ENCODE measurements around the gene FMO1. TPM values are rescaled to one million over a fixed set of nuclear protein-coding genes. Genes with fewer than 3 reads are reported as not detected.
A peak's percentile ranks its signal among the peaks of the same experiment; 100 is the strongest.

Gene FMO1

DNA sequence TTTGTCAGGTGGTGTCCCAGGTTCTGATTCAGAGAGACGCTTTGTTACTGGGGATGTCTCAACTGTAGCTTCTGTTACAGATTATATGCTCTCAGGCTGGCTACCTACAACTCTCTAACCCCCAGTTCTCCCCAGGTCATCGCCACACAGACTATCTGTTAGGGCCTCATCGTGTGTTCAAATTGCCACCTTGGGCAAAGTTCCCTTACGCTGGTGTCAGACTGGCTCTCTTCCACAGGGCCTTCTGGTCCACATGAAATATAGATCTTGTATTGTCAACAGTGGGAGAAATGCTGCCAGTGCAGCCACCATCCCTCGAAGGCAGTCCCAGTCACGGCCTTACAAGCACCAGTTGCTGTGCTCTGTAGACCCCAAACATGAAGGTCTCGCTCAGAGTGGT lies 81.0 kb downstream of the FMO1 start:
- H3K79me1 ChIP-seq (replicated peaks; ENCODE audit: low read length, poor library complexity, severe bottlenecking): no peaks in the 10 kb centered on the region
- WGBS: 86% methylated on average over 7 of the region's 7 CpGs
- H3K9ac ChIP-seq (ENCODE audit: low read length): no peak overlapping the region
- no peak overlapping the region for H3K27ac ChIP-seq (ENCODE audit: low read length, poor library complexity, severe bottlenecking)
- no peak overlapping the region for H3K4me2 ChIP-seq (ENCODE audit: low read length, poor library complexity, severe bottlenecking)
- H2BK5ac ChIP-seq (ENCODE audit: low read depth, low read length, poor library complexity, severe bottlenecking): no peak overlapping the region
- no peak overlapping the region for H3K18ac ChIP-seq (ENCODE audit: low read depth in 1 of 2, low read length in 2 of 2)
- H2BK12ac ChIP-seq (ENCODE audit: low read length in 2 of 2): no peak overlapping the region
- no peak overlapping the region for H2BK15ac ChIP-seq (ENCODE audit: low read depth, poor library complexity, severe bottlenecking)
- no peak overlapping the region for H3K4ac ChIP-seq (ENCODE audit: low read depth in 1 of 2, low read length in 2 of 2)
- H3K4me3 ChIP-seq (ENCODE audit: insufficient read depth in 1 of 2, low read depth in 1 of 2, low read length in 2 of 2): no peak overlapping the region
- no peaks in the 10 kb centered on the region for H3K9me3 ChIP-seq (ENCODE audit: control insufficient read depth, low read length)
- no peak overlapping the region for H4K8ac ChIP-seq (ENCODE audit: low read length)
- H4K91ac ChIP-seq (ENCODE audit: low read length): no peak overlapping the region
- no peak for DNase-seq
- H2BK120ac ChIP-seq (ENCODE audit: low read depth, low read length): no peak overlapping the region
- no peak overlapping the region for H2AFZ ChIP-seq (ENCODE audit: low read depth, low read length)
- H3K23ac ChIP-seq (ENCODE audit: low read length in 2 of 2): no peak overlapping the region
- no peak overlapping the region for H3K14ac ChIP-seq (ENCODE audit: low read length in 2 of 2)
- no peaks in the 10 kb centered on the region for H3K36me3 ChIP-seq (ENCODE audit: control insufficient read depth in 1 of 2, insufficient read depth in 2 of 2, low read depth in 1 of 2, low read length in 2 of 2)
- H3K27me3 ChIP-seq (ENCODE audit: control insufficient read depth in 1 of 2, insufficient read depth in 1 of 2, low read length in 2 of 2): no peaks in the 10 kb centered on the region
- no peak overlapping the region for H2AK5ac ChIP-seq (ENCODE audit: low read length, severe bottlenecking)
- no peaks in the 10 kb centered on the region for H3K4me1 ChIP-seq (ENCODE audit: control insufficient read depth, insufficient read depth, low read depth, low read length)

DNA sequence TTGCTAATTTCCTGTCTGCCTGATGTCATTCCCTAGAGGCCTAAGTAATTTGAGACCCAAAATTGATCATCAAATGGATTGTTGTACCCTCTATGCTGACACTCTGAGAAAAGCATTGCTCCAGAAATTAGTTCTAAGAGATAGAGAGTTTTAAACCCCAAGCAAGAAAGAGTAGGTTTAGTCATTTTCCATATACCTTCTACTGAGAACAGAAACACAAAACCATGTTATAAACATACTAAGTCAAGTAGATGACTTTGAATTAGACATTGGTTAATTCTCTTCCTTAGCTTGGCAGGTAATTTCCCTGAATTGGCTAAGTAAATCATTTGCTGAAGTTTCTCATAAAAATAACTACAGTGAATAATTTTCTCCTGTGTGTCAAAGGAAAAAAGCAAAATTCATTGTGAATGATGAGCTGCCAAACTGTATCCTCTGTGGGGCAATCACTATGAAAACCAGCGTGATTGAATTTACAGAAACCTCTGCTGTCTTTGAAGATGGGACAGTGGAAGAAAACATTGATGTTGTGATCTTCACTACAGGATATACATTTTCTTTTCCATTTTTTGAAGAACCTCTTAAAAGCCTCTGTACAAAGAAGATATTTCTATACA lies 85.8 kb downstream of the FMO1 start:
- no peaks in the 10 kb centered on the region for H3K9me3 ChIP-seq (ENCODE audit: control insufficient read depth, low read length)
- H3K23ac ChIP-seq (ENCODE audit: low read length in 2 of 2): no peak overlapping the region
- no peak overlapping the region for H3K4me3 ChIP-seq (ENCODE audit: insufficient read depth in 1 of 2, low read depth in 1 of 2, low read length in 2 of 2)
- no peak overlapping the region for H3K18ac ChIP-seq (ENCODE audit: low read depth in 1 of 2, low read length in 2 of 2)
- 86% methylated on average over 1 of the region's 1 CpG for WGBS
- H3K4ac ChIP-seq (ENCODE audit: low read depth in 1 of 2, low read length in 2 of 2): no peak overlapping the region
- no peak overlapping the region for H4K91ac ChIP-seq (ENCODE audit: low read length)
- H2BK5ac ChIP-seq (ENCODE audit: low read depth, low read length, poor library complexity, severe bottlenecking): no peak overlapping the region
- H3K79me1 ChIP-seq (replicated peaks; ENCODE audit: low read length, poor library complexity, severe bottlenecking): no peaks in the 10 kb centered on the region
- H4K8ac ChIP-seq (ENCODE audit: low read length): no peak overlapping the region
- H2BK12ac ChIP-seq (ENCODE audit: low read length in 2 of 2): no peak overlapping the region
- H2AK5ac ChIP-seq (ENCODE audit: low read length, severe bottlenecking): no peak overlapping the region
- H3K14ac ChIP-seq (ENCODE audit: low read length in 2 of 2): no peak overlapping the region
- no peak overlapping the region for H2BK120ac ChIP-seq (ENCODE audit: low read depth, low read length)
- H3K27me3 ChIP-seq (ENCODE audit: control insufficient read depth in 1 of 2, insufficient read depth in 1 of 2, low read length in 2 of 2): peaks cover 0 to 4% of the 10 kb centered on the region in 2 experiments
- no peak overlapping the region for H3K4me2 ChIP-seq (ENCODE audit: low read length, poor library complexity, severe bottlenecking)
- no peak overlapping the region for H3K27ac ChIP-seq (ENCODE audit: low read length, poor library complexity, severe bottlenecking)
- no peaks in the 10 kb centered on the region for H3K4me1 ChIP-seq (ENCODE audit: control insufficient read depth, insufficient read depth, low read depth, low read length)
- H2AFZ ChIP-seq (ENCODE audit: low read depth, low read length): no peak overlapping the region
- no peak overlapping the region for H2BK15ac ChIP-seq (ENCODE audit: low read depth, poor library complexity, severe bottlenecking)
- H3K9ac ChIP-seq (ENCODE audit: low read length): peak overlapping the region; percentile 0
- no peak for DNase-seq
- no peaks in the 10 kb centered on the region for H3K36me3 ChIP-seq (ENCODE audit: control insufficient read depth in 1 of 2, insufficient read depth in 2 of 2, low read depth in 1 of 2, low read length in 2 of 2)

Small RNAs within 50 kb of the gene (small RNA-seq; reads per million reads assigned to genes)
- gene RF00019 (ENCODE audit: low read depth): not detected
